Measurements from ENCODE around the gene PCED1B.

PCED1B gene

DNA sequence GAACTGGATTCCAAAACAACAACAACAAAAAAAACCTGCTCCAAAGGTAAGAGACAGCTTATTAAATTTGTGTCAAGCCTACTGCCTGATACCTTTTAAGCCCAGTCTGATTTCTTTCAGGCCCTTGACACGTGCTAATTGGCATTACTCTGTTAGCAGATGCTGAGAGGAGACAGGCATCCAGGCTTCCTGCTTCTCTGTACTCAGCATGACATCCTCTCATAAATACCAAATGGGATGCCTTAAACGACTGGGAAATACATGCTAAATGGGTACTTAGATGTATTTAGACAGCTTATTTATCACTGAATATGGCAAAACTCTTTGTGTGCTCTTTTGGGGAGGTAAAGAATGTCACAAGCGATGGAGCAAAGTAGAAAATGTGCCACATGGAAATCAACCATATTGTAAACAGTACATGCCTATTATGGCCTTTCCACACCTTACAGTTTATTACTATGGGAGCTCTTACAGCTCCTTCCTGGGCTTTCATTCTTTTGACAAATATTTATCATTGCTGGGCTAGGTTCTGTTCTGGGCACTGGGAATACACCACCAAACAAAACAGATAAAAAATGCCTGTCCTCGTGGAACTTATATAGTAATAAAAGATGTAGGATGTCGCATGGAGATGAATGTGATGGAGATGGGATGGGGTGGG, 11.5 kb upstream of the PCED1B start:
- DNase-seq (ENCODE audit: low read depth), result peak; percentile 59

DNA sequence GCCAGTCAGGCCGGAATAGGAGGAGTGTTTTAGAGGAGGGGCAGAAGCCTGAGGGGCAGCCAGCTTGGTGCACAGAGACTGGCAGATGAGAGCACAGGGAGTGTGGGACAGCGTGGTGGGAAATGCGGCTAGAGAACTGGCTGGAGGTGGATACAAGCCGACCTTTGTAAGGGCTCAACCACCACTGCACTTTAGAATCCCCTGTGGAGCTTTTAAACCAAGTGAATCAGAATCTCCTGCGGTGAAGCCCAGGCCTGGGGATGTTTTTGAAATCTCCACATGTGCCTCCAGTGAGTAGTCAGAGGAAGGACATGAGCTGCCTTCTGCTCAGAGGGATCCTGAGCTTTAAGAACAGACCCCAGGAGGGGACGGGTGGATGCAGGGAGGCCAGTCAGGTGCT, 10.9 kb upstream of the PCED1B start:
- DNase-seq (ENCODE audit: low read depth), result peak; percentile 64

DNA sequence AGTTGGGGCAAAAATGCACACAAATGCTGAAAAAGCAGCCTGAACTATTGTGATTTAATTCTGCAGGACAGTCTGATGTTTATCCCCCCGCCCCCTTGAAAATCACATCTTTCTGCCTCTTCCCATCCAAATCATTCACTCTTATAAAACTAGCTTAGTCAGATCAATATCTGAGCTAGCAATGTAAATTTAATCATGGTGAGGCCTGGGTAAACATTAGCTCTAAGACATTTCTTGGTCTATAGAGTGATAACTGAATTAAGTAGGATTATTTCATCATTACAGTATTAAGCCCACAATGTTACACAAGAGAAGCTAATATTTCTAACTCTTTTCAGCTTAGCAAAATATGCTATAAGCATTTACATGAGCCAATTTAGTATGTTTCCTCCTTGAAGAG, 9.1 kb upstream of the PCED1B start:
- no peak for DNase-seq (ENCODE audit: low read depth)

DNA sequence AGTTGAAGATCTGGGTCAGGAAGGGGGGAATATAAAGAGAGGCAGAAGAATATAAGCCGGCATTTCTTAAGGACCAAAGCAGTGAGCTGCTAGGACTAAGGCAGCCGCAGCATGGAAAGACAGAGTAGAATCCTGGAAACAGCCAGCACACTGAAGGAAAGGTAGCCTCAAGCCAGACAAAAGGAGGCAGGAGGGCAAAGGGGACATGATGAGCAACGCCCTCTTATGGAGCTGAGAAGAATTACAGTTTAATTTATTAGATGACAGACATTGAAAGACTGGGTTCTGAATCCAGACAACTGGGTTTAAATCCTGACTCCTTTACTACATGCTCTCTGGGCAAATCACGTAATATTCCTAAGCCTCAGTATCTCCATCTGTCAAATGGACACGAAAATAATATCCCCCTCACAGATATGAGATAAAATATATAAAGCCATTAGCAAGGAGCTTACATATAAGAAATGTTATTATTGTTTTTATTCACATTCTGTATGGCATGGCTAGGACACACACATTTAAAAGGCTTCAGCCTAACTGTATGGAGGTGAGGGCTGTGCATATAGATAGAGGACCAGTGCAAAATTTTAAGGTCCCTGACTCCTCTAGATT, 8.1 kb upstream of the PCED1B start:
- DNase-seq (ENCODE audit: low read depth), result peak; percentile 21

DNA sequence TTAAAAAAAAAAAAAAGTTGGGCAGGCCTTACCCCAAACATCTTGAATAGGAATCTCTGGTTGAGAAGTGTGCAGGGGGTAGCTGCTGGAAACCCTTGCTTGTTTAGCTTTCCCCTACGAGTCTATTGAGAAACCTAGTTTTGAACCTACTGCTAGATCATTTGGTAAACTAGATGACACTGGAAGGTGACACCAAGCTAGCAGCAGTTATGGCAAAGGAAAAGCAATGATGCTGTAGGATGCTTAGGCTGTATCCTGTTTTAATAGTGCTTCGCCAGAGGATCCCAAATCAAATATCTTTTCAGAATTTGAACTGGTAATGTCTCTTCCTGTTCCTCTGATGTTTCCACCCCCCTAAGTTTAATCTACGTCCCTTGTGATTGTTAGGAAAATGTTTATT, 5.5 kb upstream of the PCED1B start:
- no peak for DNase-seq (ENCODE audit: low read depth)

DNA sequence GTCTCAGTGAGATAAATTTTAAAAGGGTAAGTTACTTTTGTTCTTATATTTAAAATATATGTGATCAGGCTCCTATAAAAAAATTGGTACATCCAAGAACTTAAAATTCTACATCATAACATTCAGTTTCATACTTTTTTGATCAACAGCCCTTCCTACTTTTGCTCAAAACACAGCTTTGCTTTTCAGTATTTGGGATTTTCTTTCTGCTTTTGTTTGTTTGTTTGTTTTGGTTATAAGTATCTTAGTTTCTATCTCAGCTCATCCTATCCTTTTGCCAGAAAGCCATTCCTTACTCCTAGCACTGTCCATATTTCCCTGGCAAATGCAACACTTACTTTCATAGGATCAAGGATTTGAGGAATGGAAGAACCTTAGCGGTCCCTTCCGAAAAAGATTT, 4.7 kb upstream of the PCED1B start:
- DNase-seq (ENCODE audit: low read depth), result no peak

DNA sequence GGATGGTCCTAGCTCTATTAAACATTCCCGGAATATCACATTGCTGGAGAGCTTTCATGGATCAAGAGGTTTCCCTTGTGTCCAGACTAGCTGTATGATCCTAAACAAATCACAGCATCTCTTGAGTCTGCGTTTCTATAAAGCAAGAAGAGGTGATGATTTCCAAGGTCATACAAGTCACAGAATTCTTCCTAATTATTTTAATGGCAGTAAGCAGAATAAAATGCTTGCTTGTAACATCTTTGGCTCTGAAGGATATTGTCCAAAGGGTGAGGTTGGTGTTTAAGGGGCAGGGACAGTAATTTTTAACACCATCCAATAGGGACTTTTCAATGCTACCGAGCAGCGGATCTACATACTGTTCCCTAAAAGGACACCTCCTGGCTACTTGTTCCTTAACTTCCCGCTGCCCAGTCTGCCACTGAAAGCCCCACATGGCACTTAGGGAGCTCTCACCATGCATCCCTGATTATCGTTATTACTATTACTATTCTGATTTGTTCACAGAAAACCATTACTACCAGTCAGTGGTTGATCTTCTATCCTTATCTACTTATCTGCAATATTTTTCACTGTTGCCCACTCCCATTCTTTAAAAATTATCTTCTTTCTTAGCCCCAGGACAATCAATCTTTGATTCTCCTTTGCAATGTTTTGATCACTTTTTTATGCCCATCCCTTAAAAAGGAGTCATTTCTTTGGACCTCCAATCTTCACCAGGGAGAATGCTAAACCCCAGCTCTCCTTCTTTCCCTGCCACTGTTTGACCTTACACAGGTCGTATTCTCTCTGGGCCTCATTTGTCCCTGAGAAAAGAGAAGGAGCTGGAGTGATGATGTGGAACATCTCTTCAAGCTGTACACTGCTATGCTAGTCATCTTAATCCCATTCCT, 4.0 kb upstream of the PCED1B start:
- no peak for DNase-seq (ENCODE audit: low read depth)

DNA sequence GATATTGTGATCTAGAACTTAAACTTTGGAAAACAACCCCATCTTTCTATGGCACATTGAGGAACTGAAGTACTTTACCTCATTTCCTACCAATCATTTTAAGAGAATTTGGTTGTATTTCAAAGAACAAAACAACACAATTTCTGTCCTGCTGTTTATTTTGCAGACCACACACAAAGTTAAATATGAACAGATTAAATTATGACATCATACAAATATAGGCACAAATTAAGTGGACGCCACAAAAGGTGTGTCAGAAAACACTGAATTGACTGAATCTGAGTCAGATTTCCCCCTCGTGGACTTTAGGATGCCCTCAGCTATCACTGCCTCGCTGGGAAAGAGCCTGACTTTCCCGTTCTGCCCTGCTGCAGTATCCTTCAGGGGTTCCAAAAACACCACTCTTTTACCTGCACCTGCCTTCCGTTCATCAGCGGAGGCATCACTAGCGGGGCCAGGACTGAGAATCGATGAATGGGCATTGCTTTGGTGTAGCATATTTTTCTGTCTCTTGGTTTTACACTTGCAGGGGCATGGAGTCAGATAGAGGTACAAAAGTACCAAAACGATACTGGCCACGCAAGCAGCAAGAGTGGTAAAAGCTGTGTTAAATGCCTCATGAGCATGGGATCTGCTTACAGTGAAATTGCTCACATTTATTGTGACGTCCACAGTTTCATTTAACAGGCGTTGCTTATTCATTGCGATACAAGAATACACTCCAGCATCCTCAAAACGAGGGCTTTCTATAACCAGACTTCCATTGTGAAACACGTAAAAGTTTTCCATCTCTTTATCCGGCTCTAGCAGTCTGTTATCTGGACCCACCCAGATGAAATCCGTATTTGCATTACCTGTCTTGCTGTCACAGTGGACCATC, 2.0 kb upstream of the PCED1B start:
- DNase-seq (ENCODE audit: low read depth), result no peak

DNA sequence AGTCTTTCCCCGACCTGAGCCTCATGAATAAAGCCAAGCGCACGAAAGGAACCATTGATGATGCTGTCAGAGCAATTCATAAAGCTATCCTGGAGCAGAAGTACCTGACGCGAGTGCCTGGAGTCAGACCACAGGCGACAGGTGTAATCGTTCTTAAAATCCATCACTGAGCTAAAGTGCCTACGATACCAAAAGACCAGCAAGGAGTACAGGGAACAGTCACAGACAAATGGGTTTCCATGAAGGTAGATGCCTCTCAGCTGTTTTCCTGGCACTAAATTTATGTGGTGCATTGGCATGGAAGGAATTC, 1.4 kb upstream of the PCED1B start:
- no peak for DNase-seq (ENCODE audit: low read depth)

DNA sequence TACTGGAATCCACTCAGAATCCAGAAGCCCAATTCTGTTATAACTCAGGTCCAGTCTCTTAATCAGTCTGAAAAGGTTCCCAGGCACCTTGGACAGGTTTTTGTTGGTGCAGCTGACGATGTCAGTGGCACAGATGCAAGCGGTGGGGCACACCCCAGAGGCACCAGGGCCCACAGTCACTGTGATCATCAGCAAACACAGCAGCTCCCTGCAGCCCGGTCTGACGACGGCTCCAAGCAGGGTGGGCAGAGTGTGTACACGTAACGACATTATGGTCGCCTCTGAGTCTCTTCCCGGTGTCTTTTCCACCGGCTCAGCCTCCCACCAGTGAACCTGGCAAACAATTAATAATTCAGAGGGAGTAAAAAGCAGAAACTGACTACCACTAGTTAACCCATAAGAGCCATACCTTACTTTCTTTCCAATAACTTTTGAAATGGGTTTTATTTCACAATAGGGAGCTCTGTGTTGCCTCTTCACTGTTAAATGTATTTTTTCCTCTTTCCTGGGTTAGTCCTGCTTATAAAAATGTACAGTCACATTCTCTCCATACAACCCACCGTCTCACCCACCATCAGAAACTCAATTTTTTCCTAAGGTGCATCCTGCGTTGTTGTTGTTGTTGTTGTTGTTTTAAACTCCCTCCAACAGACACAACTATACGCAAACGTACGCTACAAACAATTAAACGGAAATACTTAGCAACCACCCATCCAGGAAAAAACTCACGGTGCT, 521 bp upstream of the PCED1B start:
- DNase-seq (ENCODE audit: low read depth), result peak; percentile 64

DNA sequence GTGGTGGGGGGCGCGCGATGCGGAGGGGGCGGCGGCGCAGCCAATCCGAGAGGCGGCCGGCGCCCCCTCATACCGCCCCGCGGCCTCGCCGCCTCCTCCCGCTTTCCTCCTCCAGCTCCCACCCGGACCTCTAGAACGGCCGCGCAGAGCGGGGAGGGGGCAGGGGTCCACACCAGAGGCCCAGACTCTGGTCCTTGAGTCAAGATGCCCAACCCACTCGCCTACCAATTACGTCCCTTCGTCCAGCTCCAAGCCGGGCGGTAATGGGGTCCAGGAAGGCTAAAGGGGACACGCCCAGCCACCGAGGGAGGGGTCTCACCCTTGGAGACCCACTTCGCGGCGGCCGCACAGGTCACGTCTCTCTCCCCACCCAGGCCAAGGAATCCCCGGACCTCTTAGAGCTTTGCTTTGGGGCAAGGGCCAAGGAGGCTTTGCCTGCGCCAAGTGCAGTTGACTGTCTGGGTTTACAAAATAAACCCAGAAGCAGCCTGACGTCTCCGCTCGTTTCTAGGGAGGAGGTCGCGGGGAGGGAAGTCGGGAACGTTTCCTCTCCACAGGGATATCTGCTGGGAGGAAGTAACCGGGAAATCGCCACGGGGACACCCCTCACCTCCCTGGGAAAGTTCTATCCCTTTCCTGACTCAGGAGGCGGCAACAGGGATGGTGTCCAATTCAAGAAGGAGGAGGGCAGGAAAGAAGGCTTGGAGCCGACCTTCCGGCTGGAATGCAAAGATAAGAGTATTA, 732 bp downstream of the PCED1B start:
- peak; percentile 82 for DNase-seq (ENCODE audit: low read depth)

DNA sequence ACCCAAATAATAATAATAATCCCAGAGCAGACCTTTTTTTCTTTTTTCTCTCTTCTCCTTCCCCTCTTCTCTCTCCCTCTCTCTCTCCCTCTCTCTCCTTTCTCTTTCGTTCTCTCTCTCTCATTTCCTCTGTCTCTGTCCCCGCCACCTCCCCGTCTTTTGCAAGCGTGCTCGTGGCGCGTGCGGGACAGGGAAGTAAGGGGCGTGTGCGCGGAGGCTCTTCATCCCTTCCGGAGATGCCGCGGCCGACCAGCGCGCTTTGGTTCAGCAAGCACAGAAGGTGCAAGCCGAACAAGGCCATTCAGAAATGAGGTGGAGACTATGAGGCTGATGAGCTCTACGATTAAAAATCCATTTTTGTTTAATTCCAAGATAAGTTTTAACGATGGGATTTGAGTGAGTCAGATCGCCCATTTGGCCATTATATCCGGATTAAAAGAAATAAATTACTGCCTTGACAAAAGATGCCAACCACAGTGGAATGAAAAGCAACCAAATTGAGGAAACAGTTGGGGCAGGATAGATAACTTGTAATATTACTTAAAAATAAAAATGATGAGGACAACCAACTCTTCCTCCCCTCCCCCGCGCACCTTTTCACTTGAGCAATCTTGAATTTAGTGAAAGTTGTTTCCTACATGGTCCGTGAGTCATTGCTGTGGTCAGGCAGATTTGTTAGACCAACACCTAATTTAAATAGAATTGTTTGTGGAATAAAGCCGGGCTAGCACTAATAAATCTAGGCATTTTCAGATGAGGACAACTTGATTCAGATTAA, 1.5 kb downstream of the PCED1B start:
- peak; percentile 74 for DNase-seq (ENCODE audit: low read depth)

DNA sequence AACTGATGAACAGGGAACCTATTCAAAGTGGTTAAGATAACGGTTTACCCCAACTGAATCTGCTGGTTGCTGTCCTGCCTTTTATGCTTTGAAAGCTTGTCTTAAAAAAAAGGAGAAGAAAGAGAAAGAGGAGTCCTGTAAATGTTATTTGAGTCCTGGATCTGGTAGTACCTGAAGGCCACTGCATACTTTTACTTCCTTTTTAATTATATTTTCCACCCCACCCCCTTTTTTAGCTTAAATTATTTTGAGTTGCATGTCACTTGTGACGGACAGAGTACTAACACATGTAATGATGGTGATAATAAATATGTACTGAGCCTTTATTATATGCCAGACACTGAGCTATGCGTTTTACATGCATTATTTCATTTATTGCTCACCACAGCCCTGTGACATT, 2.9 kb downstream of the PCED1B start:
- DNase-seq (ENCODE audit: low read depth), result no peak

DNA sequence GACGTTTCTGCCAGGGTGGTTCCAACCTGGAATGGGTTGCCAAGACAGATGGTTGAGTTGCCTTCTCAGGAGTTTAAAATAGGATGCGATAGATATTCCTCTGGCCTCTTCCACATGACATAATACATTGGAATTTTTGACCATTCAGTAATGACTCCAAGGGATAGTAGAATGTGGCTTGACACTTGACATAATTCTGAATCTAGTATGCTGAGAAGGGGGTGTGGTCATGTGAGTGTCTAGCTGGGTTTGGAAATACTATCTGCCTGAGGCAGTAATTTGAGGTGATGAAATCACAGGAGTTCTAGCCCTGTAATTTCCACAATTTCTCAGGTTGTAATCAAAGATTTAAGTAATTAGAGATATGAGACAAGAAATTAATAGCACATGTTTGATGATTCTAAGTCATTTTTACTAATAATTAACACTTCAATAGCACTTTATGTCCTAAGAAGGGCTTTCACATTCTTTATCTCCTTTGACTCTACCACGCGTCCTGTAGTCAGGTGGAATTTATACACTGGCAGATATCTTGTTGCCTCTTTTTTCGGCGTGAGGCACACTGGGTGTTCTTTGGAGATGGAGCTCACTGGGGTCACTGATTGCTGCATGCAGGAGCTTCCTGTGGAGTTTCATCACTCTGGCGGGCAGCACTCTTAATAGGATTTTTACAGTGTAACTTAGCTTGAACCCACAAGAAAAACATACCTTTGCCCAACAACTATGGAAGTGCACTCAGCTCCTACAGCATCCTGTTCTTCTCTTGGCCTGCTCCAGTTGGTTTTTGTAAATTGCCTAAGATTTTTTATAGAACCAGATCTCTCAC, 3.6 kb downstream of the PCED1B start:
- DNase-seq (ENCODE audit: low read depth), result peak; percentile 98

DNA sequence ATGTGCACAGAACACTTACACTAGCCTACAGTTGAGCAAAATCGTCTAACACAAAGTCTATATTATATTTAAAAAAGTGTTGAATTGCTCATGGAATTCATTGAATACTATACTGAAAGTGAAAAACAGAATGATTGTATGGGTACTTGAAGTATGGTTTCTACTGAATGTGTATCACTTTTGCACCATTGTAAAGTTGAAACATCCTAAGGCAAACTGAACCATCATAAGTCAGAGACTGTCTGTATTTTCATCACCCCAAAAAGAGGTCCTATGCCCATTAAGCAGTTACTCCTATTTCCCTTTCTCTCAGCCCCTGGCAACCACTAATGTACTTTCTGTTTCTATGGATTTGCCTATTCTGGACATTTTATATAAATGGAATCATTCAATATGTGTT, 4.8 kb downstream of the PCED1B start:
- DNase-seq (ENCODE audit: low read depth), result no peak

DNA sequence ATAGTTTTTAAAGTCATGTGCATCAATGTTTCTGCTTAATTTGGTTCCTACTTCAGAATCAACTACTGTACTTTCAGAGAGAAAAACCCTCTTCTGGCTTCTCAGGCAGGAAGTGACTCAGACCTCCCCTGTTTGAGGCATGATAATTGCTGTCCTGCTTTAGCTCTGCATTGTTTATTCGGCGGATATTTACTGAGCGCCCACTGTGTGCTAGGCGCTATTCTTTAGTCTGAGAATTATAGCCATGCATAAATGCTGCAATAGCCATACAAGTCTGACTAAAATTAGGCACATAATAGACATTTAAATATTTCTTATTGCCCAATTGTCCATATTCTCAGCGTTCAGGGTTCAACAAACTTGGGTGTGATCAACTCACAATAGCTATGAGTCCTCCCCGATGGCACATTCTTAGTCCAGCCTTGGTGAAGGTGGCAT, 6.4 kb downstream of the PCED1B start:
- DNase-seq (ENCODE audit: low read depth), result peak; percentile 92

DNA sequence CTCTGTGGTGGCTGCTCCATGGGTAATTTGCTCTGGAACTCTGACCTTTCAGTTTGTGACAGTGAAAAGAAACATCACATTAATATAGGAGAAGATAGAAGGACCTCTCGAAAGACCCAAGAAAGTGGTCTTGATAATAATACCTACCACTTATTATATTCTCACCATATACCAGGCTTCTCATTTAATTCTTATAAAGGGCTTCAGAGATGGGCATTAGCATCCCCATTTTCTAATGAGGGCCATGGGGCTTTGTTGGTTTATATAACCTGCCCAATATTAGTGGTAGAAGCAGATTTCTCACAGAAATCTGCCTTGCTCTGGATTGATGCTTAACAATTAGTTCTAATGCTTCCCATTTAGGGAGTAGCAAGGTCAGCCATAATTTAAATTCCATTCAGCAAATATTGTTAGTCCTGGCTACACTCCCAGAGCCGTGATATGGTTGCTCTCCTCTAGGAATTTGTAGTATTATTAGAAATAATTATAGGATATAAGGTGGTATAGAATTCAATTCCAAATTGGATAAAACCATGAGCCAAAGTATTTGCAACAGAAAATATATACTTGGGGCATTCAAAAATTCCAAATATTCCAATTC, 7.8 kb downstream of the PCED1B start:
- peak; percentile 84 for DNase-seq (ENCODE audit: low read depth)

DNA sequence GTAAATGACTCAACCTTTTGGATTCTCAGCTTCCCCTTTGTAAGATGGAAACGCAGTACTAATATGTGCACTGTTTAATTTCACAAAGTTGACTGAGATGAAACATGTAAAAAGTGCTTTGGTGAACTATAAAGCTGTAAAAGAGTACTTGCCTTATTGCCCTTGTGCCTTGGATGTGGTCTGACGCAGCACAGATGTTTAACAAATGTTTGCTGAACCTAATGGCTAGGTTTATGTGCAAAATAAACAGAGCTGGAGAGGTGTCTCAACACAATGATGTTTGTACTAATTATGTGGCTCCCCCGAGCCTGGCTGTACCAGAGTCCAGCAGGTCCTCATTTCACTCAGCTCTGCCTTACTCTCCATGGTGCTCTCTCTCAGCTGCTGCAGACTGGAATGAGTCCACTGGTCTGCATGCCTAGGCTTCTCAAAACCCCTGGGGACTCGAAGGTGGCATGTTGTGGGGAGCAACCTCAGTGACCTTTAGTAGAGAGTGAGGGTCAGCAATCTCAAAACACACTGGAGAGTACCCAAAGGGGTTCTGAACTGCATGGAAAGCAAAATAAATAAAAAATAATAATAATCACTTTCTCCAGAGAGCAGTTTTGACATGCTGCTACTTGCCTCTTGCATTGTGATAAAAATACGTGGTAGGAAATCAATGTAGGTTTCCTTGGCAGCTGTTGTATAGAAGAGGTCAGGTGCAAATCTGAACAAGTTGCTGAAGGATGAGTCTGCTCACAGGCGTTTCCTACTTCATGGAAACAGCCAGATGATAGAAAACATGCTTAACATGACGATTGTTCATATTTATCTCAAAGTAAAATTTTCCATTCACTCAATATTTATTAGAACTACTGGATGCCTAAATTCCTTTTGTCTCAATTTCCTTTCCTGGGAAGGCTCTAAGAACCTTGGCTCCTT, 8.9 kb downstream of the PCED1B start:
- DNase-seq (ENCODE audit: low read depth), result peak; percentile 48
